Right lobe of liver (tissue), 4 donors: ENCODE data around the gene ITCH.

Source experiments
- POLR2A ChIP-seq: fragments of 450-650 bp; IDR thresholded peaks from one replicate; pipeline ENCODE4 v1.6.1; 2017; ENCODE audit warnings: antibody characterized with exemption, mild to moderate bottlenecking
- TF ChIP-seq, protein P1 (sequence below), 4 donors: fragments of 200-600 bp in 3 of 4; fragments of 450-650 bp in 1 of 4; IDR thresholded peaks; one replicate each; pipeline versions ENCODE4 v1.5.1 to v1.8.0; 2016 to 2022; ENCODE audit warnings: antibody characterized with exemption in 4 of 4, mild to moderate bottlenecking in 2 of 4
- donor health status: DM: no; HTN: no; CAD: no.
- donor health status: DM: no; HTN: no; CAD: no.
- donor health status: DM: no; HTN: yes; CAD: no.

DNA sequence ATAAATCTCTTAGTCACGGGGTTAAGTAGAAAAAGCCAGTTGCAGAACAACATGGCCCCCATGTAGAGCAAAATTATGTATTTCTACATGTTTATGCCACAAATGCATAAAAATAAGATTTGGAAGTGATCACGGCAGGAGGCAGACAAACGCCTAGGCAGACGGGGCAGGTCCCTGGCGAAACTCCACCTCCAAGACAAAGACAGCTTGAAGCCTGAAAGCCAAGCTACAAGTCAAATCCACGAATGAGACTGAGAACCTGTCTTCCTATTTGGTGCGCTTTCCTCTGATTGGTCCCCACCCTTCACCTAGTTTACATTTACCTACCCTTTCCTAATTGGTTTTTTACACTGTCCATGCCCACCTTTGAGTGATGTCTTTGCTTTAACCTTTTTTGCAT lies 31.2 kb upstream of the ITCH start:
- TF ChIP-seq, protein P1, sequence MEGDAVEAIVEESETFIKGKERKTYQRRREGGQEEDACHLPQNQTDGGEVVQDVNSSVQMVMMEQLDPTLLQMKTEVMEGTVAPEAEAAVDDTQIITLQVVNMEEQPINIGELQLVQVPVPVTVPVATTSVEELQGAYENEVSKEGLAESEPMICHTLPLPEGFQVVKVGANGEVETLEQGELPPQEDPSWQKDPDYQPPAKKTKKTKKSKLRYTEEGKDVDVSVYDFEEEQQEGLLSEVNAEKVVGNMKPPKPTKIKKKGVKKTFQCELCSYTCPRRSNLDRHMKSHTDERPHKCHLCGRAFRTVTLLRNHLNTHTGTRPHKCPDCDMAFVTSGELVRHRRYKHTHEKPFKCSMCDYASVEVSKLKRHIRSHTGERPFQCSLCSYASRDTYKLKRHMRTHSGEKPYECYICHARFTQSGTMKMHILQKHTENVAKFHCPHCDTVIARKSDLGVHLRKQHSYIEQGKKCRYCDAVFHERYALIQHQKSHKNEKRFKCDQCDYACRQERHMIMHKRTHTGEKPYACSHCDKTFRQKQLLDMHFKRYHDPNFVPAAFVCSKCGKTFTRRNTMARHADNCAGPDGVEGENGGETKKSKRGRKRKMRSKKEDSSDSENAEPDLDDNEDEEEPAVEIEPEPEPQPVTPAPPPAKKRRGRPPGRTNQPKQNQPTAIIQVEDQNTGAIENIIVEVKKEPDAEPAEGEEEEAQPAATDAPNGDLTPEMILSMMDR (IDR thresholded peaks at IDR 0.05), result no peak
- no peak for TF ChIP-seq POLR2A
